GM03348 (cell line): ENCODE data around the gene RPH3AL.
"Not testable (repeated sequence)": the region's sequence is repeated elsewhere in the genome, so short reads cannot be mapped to it uniquely, and the experiment has no call there.

Experiments
- DNase-seq: peaks from one replicate; pipeline ENCODE4 v3.0.0; 2012; ENCODE audit warnings: low spot score

RPH3AL gene

DNA sequence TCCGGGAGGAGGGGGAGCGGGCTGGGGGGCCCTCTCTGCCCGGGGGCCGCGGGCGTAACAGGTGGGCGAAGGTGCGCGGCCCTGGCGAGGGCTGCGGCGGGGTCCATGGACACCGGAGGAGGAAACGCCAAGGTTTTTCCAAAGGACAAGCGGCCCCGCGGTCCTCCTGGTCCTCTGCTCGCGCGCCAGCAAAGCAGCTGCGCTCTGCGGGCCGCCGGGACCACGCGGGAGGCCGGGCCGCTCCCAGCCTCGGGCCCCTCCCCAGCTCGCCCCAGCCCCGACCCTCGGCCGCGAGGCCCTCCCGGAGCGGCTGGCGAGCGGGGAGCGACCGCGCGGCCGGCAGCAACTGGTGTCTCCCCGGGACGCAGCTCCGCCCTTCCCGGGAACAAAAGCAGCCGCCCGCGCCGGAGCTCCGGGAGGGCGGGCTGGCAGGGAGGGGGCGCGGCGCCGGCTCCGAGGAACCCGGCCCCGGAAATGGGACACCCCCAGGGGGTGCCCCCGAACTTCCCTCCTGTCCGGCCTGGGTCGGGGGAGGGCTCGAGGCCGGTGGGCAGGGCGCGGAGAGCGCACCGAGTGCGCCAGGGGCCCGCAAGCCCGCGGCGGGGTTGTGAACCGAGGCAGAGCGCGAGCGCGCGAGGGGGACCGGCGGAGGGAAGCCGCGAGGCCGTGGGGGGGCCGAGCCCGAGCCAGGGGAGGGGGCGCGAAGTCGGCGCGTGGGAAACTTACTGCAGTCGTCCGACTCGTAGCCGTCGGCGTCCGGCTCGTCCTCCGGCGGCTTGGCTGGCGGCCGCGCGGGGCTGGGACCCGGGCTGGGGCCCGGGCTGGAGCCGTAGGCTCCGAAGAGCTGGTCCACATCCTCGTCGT, 172.0 kb downstream of the RPH3AL start:
- no peak for DNase-seq

DNA sequence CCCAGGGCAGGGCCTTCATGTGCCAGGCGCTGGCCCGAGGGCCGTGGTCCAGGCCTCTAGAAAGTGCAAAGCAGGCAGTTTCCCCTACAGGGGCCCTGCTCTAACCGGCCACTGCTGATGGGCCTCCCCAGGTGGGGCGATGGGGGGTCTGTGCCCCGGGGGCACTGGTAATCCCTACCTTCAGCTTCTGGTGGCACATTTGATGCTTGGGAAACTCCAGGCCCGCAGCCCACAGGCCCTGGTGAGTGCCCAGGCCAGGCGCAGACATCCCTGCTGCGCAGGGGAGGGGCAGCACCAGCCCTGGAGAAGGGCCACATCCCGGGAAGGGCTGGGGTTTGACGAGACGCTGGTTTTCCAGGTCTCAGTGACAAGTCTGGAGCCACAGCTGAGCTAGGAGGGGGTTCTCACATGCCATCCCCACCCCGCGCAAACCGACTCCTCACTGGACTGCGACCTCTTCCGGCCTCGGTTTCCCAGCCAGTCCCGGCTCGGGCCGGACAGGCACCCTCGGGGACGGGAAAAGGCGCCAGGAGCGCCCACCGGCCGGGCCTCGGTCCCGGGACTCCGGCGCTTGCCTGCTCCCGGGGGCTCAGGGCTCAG, 172.7 kb downstream of the RPH3AL start:
- DNase-seq: no peak

DNA sequence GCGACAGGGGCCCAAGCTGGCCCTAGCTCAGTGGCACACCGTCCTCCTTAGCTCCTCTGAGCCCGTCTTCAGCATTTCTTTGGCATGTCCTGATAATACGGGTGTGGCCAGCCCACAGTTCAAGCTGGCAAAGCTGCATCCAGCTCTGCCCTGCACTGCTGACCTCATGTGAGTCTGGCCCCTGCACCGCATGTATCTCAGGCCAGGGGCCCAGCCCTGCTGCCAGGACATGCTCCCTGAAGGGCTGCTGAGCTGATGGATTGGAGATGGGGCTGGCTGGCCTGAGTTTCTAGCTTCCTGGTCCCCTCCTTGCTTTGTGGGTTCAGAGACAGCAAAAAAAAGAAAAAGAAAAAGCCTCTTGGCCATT, 173.6 kb downstream of the RPH3AL start:
- DNase-seq: no peak

DNA sequence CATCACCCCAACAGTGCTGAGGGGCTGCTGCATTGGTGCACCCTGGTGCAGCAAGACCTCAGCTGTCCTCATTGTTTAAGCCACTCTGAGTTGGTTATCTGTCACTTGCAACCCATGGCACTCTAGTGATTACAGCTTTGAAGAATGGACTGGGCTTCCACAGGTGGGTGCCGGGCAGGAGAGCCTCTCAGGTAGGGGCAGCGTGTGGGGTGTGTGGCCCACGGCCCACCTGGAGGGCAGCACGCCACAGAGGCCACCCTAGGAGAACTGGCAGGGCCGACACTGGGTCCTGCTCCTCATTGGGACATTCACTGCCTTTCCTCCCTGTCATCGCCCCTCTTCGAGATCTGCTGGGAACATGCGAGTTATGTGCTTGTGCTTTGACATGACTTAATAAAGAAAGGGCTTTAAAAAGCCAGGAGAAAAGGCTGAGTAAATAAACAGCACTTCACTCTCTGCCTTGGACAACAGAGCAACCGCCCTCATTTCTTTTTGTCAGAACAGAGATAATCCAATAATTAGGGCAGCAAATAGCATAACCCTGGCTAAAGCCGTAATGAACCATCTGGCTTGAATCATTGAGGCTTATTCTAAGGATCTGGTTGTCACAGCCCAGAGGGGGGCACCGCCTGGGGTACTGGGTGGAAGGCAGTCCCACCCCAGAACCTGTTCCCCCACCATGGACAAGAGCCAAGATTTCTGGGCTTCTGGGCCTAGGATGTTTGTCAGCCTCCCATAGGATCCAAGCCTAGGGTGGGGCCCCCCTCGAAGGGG, 174.1 kb downstream of the RPH3AL start:
- DNase-seq: no peak

DNA sequence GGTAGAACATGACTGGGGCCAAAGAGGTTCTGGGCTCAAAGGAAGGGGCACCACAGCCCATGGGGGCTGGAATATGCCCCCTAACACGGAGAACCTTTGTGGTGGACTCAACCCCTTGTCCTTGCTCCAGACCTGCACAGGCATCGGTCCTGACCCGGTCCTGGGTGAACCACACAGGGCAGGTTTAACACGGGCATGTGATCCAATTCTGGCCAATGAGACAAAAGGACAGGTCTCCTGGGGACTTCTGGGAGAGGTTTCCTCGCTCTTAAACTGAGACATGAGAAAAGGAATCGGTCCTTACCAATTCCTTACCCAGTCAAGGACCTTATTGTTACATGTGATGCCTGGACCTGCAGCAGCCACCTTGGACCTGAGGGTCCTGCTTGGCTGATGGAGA, 174.8 kb downstream of the RPH3AL start:
- no peak for DNase-seq

DNA sequence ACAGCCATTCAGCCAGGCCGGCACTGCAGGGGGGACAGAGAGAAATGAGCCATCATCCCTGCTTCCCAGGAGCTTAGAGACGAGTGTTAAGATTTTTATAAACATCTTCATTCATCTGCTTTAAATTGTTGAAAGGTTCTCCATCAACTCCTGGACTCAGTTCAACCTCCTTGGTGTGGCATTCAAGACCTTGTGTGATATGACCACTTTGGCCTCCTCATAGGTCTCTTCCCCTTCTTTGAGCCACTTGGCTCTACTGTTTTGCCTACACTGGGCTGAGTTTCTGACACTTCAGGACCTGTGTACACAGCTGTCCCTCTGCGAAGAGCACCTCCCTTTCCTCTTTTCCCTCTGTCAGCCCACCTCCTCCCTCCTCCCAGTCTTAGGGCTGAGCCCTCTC, 175.5 kb downstream of the RPH3AL start:
- no peak for DNase-seq

DNA sequence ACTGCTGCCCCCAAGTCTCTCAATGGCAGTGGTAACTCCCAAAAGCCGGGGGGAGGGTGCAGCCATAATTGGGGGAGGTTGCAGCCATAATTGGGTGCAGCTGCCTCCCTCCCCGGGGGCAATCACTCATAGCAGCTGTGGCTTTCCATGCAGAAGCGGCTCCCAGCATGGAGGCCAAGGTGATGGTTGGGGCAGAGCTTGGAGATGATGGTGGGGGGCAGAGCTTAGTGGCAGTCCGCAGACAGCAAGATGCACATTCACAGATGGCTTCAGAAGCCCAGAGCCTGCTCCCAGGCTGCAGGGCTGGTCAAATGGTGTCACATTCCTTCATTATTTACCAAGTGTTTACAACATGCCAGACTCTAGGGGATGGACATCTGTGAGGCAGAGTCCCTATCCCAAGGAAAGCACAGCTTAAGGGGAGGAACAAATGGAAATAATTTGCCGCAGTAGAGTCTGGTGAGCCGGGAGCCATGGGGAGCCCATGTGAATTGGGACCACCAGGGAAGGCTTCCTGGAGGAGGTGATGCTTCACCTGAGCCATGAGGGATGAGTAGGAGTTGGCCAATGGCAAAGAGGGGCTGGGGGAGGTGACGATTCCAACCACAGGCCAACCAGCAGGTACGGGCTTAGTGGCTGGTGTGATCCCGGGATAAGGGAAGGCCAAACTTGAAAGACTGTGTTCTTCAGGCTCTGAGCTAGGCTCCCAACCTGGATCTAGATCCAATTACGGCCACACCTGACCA, 179.3 kb downstream of the RPH3AL start:
- no peak for DNase-seq

DNA sequence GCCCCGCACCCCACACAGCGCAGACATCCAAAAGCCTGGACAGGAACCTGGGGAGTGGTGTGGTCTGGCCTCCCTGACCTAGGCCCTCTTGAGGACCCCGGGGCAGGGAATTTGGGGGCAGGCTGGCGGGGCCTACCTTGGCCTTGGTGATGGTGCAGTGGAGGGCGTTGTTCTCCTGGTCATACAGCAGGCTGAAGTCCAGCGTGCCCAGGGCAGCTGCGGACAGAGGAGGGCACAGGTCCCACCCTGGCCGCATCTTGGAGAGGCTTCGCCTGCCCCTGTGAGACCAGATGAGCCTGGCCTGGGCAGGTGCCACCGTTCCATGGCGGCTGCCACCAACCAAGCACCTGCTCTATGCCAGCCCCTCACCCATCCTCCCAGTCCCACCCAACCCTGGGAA, 180.2 kb downstream of the RPH3AL start:
- no peak for DNase-seq

DNA sequence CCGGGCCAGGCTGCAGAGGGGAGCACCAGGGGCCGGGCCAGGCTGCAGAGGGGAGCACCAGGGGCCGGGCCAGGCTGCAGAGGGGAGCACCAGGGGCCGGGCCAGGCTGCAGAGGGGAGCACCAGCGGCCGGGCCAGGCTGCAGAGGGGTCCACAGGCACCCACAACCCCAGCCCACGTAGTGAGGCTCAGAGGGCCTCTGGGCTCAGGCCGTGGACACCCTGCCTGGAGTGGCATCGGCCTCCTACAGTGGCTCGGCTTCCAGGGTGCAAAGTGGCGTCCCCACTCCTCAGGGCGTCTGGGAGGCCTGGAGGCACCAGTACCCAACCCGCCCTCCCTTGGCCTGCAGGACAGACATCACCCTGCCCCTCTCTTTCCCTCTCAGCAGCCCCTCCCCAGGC, 180.7 kb downstream of the RPH3AL start:
- no peak for DNase-seq

DNA sequence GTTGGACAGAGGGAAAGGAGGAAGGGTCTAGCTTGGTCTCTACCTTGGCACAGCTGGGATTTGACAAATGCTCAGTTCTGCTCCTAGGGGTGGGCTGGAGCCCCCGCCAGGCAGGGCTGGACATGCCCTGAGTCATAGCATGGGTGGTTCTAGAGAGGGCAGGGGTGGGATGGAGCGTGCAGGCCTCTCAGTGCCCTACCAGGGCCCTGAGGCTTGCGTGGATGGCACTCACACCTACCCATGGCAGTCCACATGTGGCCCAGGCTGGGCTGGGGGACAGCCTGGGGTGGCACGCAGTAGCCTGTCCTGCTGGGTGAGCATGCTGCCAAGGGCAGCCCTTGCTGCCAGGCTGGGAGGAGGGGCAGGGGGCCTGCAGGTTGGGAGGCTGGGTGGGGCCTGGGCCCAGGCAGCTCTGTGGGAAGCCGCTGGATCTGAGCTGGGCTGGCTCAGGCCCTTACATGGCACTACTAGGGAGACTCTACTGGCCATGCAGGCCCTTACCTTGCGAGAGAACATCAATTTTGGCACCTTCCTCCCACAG, 182.4 kb downstream of the RPH3AL start:
- DNase-seq: no peak

DNA sequence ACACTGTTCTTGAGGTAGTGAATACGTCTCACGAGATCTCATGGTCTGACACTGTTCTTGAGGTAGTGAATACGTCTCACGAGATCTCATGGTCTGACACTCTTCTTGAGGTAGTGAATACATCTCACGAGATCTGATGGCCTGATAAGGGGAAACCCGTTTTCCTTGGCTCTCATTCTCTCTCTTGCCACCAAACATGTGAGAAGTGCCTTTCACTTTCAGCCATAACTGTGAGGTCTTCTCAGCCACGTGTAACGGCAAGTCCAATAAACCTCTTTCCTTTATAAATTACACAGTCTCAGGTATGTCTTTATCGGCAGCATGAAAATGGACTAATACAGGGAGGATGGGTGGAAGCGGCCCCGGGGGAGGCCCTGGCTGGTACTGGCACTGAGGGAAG, 184.0 kb downstream of the RPH3AL start:
- not testable (repeated sequence) for DNase-seq

DNA sequence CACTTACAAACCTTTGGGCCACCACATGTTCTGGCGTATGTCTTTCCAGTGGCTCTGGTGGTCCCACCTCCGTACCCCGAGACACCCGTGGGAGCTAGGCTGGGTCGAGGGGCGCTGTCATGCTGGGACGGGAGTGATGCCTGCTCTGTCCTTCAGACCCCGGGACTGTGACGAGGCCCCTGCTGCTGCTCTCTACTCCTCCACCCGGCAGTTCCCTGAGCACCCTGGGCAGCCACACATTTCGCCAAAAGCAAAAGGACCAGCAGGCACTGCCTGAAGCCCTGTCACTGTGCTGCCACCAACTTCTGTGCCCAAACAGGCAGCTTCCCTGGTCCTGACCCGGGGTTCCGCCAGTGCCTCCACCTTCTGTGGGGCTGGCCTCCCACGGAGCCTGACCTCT, 186.7 kb downstream of the RPH3AL start:
- DNase-seq: no peak

DNA sequence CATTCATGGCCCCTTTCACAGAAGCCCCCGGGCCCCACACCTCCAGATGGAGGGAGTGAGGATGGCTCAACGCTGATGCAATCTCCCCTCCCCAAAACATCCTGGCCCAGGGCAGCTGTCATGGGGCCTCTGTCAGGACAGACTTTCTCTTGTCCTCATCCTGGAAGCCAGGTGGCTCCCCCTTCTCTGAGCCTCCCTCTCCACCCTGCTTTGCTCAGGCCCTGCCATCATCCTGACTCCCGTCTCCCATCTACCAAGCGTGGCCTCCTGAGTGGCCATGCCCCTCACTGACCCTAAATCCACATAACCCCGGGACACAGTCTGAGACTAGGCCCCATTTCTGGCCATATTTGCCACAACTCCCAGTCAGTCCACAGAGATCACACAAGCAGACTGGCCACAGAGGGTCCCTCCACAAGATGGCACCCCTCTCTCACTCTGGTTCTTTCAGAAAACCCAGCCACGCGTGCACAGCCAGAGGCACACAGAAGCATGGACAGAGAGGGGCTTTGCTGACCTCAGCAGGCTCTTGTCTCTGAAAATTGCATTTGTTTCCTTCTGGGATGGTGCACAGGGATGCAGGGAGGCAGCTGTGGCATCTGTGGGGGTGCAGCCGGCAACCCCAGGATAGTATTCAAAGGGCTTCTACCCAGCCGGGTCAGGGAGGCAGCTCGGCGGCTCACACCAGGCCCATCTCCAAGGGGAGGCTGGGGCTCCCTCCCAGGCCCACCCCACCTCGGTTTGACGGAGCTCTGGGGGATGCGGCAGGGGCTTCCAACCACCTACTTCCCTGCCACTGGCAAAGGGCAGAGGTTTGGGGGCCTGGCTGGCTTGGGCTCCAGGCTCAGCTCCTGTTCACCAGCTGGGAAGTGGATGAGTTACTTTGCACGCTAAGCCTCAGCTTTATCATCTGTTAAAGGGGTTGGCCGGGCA, 188.0 kb downstream of the RPH3AL start:
- DNase-seq: peak; percentile 83

DNA sequence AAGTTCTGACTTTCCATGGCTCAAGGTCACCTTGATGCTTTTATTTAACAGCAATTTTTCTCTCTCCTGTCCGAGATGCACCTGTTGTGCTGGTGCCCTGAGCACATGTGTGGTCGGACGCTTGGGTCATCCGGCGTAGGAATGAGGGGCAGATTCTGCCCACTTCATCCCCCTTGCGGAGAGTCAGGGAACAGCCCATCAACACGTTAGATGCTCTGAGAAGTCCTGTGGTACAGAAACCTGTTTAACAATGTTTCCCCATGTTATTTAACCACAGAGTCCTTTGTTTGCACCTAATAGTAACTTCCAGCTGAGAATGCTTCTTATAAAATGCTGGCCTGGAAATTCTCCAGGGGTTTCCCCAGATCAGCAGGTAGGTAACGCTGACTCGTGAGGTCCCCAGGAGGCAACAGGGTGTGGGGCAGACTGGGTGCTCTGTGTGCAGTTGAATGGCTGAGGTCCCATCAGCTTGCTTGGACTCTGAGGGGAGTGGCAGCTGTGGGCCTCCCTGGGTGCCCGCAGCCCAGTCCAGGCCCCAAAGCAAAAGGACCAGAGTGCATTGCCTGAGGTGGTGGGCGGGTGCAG, 189.0 kb downstream of the RPH3AL start:
- DNase-seq: no peak

DNA sequence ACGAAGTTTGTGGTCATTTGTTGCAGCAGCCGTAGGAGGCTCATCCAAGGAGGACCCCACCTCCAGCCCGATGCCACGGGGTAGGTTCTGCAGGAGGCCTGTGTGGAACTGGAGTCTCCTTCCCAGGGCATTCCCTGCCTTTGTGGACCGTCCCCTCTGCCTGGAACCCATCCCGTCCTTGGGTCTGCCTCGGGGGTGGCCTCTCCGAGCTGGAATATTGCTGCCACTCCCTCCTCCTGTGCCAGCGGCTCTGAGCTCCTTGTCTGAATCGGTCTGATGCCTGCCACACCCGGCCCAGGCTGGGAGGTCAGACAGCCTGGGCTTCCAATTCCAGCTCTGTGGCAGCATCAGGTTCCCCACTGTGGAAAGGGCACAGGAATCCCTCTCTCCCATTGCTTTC, 189.9 kb downstream of the RPH3AL start:
- DNase-seq: no peak
